Dendritic cell treated with granulocyte-macrophage colony-stimulating factor and Interleukin-4, amounts not matched to agents 40 ng/mL and 50 ng/mL, for 4 days (primary cell): Measurements from ENCODE around the gene GLYR1.
"Not testable (repeated sequence)": the region's sequence is repeated elsewhere in the genome, so short reads cannot be mapped to it uniquely, and the experiment has no call there.

Experiments
- H3K27ac Mint-ChIP-seq: one replicate; pipeline ENCODE4 v1.8.0; 2022; ENCODE audit warnings: mild to moderate bottlenecking, mixed read lengths
- H3K27me3 Mint-ChIP-seq: one replicate; pipeline ENCODE4 v1.8.0; 2022; ENCODE audit warnings: mild to moderate bottlenecking, mixed read lengths
- H3K36me3 Mint-ChIP-seq: one replicate; pipeline ENCODE4 v1.8.0; 2022; ENCODE audit warnings: low read depth, mixed read lengths
- H3K4me1 Mint-ChIP-seq: one replicate; pipeline ENCODE4 v1.8.0; 2022; ENCODE audit warnings: low read depth, mixed read lengths
- H3K4me3 Mint-ChIP-seq: one replicate; pipeline ENCODE4 v1.8.0; 2022; ENCODE audit warnings: mild to moderate bottlenecking, moderate library complexity, mixed read lengths
- H3K9me3 Mint-ChIP-seq: one replicate; pipeline ENCODE4 v1.8.0; 2022; ENCODE audit warnings: mixed read lengths
- intact Hi-C: fragments of 100-400 bp; cut with micrococcal nuclease; formaldehyde crosslinking; loops from one replicate; pipeline ENCODE4 v1.15.0; 2022

The GLYR1 gene

DNA sequence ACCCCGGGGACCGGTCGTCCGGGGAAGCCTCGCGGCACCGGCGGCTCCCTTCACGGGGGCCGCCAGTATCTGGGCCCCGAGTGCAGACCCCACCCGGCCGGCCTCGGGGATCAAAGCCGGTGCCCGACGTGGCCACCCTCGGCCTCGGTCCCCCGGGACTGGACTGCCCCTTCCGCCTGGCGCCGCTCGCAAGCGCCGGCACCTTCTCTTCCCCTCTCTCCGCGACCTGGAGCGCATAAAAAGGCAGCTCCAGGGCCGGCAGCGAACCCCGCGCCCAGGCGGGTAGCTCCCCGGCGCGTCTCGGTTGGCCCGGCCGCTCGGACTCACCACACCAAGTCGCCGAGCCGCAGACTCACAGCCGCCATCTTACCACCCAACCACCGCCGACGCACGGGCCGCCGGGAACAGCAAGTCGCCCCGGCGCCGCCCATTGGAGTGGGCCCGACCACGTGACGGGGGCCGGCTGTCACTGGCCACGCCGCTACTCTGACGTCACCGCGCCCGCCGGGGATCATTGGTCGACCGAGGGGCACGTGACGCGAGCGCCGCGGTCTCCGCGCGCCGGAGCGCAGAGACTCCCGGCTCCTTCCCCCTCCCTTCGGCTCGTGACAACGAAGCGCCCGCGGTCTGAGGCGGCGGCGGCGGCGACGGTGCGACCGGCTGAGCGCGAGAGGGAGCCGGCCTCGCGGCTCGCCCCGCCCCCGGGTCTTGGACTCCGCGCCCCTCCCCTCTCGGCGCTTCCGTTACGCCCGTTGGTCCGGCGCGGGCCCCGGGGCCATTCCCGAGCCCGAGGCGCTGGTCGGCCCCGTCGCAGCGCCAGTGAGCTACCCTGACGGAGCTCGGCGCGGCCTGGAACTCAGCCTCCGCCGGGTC, at the start of gene GLYR1, which contains the start of gene UBN1:
Gene GLYR1 (minus strand): TSS at position 388 of the 873 bp plus-strand sequence. CDS start 23 bp downstream, at position 365.
Gene UBN1 (plus strand): TSS at position 581 of the 873 bp plus-strand sequence. CDS start 5,437 bp downstream, outside the sequence.
- intact Hi-C loops, result loop anchor here (1.0 to 10.0 kb wide), 4 partner anchors 45 to 228 kb away; partner anchors contain the start of genes ALG1, ROGDI and ZNF500
- Mint-ChIP-seq H3K27me3 (no peaks in the 10 kb centered on the region), H3K4me1 (peaks cover 45% of the 10 kb centered on the region), H3K27ac (peak within 1 kb of the TSS; percentile 95), H3K4me3 (peak within 1 kb of the TSS; percentile 99), H3K9me3 (no peaks in the 10 kb centered on the region), H3K36me3 (peaks cover 60% of the 10 kb centered on the region)

DNA sequence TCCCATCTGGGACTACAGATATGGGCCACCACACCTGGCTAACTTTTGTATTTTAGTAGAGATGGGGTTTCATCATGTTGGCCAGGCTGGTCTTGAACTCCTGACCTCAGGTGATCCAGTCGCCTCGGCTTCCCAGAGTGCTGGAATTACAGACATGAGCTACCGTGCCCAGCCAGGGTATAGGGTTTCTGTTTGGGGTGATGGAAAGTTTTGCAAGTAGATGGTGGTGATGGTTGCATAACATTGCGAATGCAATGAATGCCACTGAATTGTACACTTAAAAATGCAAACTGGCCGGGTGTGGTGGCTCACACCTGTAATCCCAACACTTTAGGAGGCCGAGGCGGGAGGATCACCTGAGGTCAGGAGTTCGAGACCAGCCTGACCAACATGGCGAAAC, 49.7 kb upstream of the GLYR1 start:
- H3K36me3 Mint-ChIP-seq, H3K4me3 Mint-ChIP-seq, H3K27me3 Mint-ChIP-seq, H3K27ac Mint-ChIP-seq, H3K4me1 Mint-ChIP-seq, intact Hi-C loops, H3K9me3 Mint-ChIP-seq: not testable (repeated sequence)

DNA sequence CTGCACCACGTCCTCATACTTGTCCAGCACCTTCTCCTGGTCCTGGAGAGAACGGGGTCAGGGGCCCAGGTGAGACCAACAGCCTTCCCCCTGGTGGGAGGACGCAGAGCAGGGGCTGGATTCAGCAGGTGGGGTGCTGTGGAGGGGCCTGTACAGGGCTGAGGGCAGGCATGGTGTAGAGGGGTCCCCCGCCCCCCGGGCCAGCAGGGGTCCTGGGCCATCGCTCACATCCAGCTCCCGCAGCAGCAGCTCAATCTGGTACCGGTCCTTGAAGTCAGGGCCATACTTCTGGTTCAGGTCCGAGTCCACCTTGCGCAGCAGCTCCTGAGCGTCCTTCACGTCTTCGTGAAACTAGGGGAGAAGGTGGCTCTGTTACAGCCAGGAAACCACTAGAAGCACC, 48.3 kb upstream of the GLYR1 start:
- no peaks in the 10 kb centered on the region for H3K9me3 Mint-ChIP-seq
- peaks cover 5% of the 10 kb centered on the region for H3K36me3 Mint-ChIP-seq
- peaks cover 9% of the 10 kb centered on the region for H3K4me1 Mint-ChIP-seq
- H3K4me3 Mint-ChIP-seq, result no peak overlapping the region
- H3K27me3 Mint-ChIP-seq, result peaks cover 3% of the 10 kb centered on the region
- H3K27ac Mint-ChIP-seq, result no peak overlapping the region
- intact Hi-C loops, result no loop called here

DNA sequence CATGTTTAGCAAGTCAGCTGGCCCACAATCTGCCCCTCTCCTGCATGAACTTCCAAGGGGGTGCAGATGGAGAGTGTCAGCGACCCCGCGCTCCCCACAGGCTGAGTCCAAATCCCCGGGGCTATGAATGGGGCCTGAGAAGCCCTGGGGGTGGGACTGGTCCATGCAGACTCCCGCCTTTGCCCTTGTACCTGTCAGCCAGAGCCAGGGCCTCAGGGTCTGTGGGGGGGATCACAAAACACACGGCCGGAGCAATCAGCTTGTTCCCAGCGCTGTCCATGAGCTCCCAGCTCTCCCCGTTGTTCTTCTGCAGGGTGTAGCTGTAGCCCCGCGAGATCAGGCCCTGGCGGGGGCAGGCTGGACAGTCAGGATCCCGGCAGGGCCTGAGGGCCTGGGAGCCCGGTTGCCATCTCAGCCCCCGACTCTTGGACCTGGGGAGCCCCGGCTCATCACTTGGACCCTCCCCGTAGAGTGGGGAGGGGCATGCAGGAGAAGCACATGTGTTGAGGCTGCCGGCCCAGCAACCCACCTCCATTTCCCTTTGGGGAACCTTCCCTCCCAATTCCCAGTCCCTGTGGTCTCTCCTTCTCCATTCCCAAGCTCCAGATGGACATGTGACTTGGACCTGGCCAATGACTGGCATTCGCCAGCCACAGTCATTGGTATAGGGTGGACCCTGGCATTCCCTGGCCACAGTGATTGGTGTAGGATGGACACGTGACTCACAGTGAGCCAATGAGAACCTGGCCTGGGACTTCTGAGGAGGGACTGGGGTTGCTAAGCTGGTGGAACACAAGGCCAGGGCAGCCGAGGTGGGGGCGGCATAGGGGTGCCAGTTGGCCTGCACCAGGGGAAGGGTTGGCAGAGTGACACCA, 47.4 kb upstream of the GLYR1 start:
- Mint-ChIP-seq H3K9me3 (no peaks in the 10 kb centered on the region), H3K4me1 (peaks cover 9% of the 10 kb centered on the region), H3K27ac (no peak overlapping the region), H3K36me3 (peaks cover 13% of the 10 kb centered on the region), H3K4me3 (no peak overlapping the region), H3K27me3 (peaks cover 3% of the 10 kb centered on the region)
- intact Hi-C loops, result no loop called here

DNA sequence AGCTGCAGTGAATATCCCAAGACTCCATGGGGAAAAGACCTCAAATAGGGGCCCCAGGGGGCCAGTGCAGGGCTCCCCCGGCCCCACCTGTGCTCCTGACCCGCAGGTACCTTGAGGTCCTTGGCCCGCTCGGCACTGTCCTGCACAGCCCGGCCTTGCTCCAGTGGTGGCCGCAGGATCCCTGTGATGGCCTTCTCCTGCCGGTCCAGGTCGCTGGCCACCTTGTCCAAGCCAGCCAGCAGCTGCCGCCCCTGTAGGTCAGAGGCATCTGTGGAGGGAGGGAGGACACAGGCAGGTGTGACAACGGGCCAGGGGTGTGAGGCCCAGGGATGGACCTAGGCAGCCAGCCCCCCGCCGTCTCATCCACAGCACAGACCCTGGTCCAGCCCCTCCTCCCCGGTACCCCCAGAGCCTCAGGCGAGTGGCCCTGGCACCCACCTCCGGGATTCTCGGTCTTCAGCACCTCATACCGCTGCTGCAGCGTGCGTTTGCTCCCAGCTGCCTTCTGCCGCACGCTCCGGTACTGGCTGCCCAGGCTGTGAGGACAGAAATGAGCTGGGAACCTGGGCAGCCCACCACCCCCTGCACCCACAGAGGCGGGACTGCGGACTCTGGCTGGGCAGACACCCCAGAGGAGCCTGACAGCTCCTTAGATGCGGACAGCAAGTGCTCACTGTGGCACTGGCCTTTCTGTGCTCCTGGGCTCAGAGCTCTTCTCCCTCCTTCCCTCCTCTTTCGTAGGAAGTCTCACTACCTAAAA, 46.2 kb upstream of the GLYR1 start:
- H3K4me1 Mint-ChIP-seq, result peaks cover 9% of the 10 kb centered on the region
- no peak overlapping the region for H3K4me3 Mint-ChIP-seq
- H3K36me3 Mint-ChIP-seq, result peaks cover 19% of the 10 kb centered on the region
- no peaks in the 10 kb centered on the region for H3K9me3 Mint-ChIP-seq
- no peak overlapping the region for H3K27ac Mint-ChIP-seq
- intact Hi-C loops, result no loop called here
- H3K27me3 Mint-ChIP-seq, result peaks cover 3% of the 10 kb centered on the region

DNA sequence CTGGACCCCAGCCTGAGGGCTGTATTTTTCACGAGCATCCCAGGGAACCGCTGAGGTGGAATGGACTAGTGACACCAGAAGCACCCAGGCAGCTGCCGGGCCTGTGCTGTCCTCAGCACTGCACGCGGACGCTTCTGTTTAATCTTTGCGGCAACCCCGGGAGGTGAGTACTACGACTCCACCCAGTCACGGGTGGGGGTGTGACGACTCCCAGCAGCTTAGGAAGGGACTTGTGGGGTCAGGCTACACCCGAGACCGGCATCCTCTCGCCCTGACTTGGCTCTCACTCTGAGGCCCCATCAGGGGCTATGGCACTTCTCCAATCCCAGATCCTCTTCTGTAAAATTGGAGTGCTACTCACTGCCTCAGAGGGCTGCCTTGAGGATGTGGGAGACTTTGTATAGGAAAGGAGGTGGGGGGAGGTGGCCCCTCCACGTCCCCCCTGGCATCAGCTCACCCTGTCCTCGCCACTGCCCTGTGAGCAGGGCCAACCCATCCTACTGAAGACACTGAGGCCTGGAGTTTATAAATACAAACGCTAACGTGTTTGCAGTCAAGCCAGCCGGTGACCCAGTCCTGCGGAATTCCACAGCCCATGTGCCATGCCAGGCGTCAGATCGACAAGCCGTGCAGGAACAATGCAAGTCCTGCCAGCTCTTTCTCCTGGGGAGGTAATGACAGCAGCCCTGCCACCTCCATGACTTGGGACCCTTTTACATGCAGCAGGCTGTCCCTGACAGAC, 45.4 kb upstream of the GLYR1 start:
- intact Hi-C loops, result no loop called here
- Mint-ChIP-seq H3K9me3 (no peaks in the 10 kb centered on the region), H3K27ac (no peak overlapping the region), H3K36me3 (peaks cover 26% of the 10 kb centered on the region), H3K4me3 (no peak overlapping the region), H3K27me3 (peaks cover 3% of the 10 kb centered on the region), H3K4me1 (peaks cover 9% of the 10 kb centered on the region)

DNA sequence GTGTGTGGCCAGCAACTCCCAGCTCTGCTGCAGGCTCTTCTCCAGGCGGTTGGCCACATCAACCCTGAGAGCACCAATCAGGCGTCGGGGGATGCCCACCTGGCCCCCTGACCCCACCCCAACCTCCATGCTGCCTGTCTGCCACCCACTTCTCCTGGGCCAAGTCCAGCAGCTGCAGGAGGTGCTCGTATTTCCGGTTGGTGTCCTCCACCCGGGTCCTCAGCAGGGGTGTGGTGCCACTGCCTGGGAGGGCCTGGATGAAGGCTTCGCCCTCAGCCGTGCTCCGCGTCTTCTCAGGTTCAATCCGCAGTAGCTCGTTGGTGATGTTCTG, 44.8 kb upstream of the GLYR1 start:
- intact Hi-C loops, result no loop called here
- no peaks in the 10 kb centered on the region for H3K9me3 Mint-ChIP-seq
- no peak overlapping the region for H3K4me3 Mint-ChIP-seq
- H3K27me3 Mint-ChIP-seq, result peaks cover 3% of the 10 kb centered on the region
- peaks cover 9% of the 10 kb centered on the region for H3K4me1 Mint-ChIP-seq
- peaks cover 33% of the 10 kb centered on the region for H3K36me3 Mint-ChIP-seq
- H3K27ac Mint-ChIP-seq, result no peak overlapping the region

DNA sequence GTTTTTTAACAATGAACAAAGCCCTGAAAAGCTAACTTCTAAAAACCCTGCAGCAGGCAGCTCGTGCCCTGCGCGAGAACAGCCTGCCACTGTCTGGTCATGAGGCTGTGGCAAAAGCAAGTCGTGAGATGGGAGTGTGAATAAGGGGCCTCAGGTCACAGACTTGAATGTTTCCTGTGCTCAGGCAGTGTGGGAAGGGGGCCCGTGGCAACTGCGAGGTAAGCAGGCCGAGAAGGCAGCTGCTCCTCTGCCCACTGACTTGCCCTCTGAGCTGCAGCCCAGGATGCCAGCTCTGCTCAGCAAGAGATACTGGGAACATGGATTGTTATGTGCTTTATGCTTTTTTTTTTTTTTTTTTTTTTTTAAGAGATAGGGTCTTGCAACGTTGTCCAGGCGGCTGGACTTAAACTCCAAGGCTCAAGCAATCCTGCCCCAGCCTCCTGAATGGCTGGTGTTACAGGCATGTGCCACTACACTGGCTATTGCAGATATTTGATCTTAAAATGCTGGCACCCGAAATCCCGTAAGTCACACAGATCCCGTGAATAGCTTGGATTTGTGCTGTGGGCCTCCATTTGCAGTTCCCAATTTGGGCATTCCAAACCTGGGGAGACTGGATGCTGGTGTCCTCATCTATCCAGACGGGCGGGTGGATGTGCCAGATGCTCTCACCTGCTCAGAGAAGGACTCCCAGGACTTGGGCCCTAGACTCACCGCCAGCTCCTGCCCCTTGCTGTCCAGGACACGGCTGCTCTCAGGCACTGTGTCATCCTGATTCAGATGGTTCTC, 44.2 kb upstream of the GLYR1 start:
- Mint-ChIP-seq H3K27me3 (peaks cover 3% of the 10 kb centered on the region), H3K4me3 (no peak overlapping the region), H3K36me3 (peaks cover 39% of the 10 kb centered on the region), H3K27ac (no peak overlapping the region), H3K9me3 (no peaks in the 10 kb centered on the region), H3K4me1 (peaks cover 9% of the 10 kb centered on the region)
- intact Hi-C loops, result no loop called here

DNA sequence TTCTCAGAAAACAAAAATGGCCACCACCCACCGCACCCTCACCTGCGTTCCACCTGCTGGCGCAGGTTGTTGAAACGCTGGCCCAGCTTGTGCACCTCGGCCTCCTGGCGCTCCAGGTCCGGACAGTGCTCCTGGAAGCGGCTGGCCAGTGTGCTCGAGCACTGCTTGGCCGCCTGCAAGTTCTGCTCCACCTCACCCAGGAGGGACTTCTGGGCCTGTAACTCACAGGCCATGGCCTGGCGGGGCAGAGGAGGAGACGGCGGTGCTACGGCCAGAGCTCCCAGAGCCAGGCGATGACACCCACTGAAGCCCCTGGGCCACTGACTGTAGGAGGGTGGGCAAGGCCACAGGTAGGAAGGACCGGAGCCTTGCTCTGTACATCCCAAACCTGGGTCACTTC, 43.6 kb upstream of the GLYR1 start:
- Mint-ChIP-seq H3K9me3 (no peaks in the 10 kb centered on the region), H3K27ac (no peak overlapping the region), H3K4me3 (no peak overlapping the region), H3K36me3 (peaks cover 45% of the 10 kb centered on the region), H3K4me1 (peaks cover 9% of the 10 kb centered on the region), H3K27me3 (peaks cover 1% of the 10 kb centered on the region)
- intact Hi-C loops, result no loop called here

DNA sequence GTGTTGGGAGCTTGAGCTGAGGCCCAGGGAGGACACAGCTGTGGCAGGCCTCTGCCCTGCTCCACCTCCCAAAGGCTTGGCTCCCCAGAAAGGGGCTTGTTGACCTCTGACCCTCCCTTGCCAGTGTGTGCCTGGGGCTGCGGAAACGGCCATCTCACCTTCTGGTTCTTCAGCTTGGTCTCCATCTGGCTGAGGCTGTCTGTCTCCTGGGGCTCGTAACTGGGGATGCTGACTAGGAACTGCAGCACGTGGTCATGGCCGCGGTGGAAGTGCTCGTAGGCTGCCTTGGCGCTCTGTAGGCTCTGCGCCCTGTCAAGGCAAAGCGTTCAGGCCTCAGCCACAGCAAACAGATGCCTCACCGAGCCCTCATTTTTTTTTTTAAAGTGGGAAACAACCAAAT, 42.9 kb upstream of the GLYR1 start:
- no peak overlapping the region for H3K27ac Mint-ChIP-seq

DNA sequence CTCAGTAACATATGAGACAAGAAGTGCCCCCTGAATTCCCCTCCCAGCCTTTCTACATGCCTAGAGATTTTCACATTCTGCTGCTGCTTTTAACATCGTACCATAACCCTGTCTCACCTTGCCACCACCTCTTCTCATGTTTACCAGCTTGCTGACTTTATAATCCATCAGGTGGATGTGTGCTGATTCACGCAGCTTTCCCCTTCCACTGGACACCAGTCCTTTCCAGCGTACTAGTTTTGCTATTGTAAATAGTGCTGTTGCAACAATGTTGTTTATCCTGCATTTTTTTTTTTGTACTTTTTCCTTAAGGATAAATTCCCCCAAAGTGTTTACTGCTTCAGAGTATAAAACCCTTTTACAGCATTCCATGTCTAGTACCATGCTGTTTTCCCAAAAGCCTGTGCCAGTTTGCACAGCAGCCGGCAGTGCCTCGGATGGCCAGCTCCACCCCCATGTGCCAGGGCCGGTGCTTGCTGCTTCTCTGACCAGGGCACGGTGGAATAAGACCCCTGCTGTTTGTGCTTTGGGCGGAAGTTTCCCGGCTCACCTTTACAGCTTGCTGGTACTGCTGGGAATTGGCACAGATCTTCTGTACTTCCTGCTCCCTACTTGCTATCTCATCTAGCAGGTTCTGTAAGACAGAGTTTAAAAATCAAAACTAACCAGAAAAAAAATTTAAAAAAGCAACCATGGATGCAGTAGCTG, 41.5 kb upstream of the GLYR1 start:
- peaks cover 66% of the 10 kb centered on the region for H3K36me3 Mint-ChIP-seq
- no peak overlapping the region for H3K4me3 Mint-ChIP-seq
- H3K27me3 Mint-ChIP-seq, result no peaks in the 10 kb centered on the region
- H3K9me3 Mint-ChIP-seq, result no peaks in the 10 kb centered on the region
- H3K4me1 Mint-ChIP-seq, result peaks cover 9% of the 10 kb centered on the region
- no peak overlapping the region for H3K27ac Mint-ChIP-seq
- intact Hi-C loops, result no loop called here

More for the DNA sequence above, 42.9 kb upstream of the GLYR1 start:
- H3K9me3 Mint-ChIP-seq, result no peaks in the 10 kb centered on the region
- no peak overlapping the region for H3K4me3 Mint-ChIP-seq
- H3K36me3 Mint-ChIP-seq, result peaks cover 51% of the 10 kb centered on the region
- intact Hi-C loops, result no loop called here
- H3K4me1 Mint-ChIP-seq, result peaks cover 9% of the 10 kb centered on the region
- H3K27me3 Mint-ChIP-seq, result no peaks in the 10 kb centered on the region

DNA sequence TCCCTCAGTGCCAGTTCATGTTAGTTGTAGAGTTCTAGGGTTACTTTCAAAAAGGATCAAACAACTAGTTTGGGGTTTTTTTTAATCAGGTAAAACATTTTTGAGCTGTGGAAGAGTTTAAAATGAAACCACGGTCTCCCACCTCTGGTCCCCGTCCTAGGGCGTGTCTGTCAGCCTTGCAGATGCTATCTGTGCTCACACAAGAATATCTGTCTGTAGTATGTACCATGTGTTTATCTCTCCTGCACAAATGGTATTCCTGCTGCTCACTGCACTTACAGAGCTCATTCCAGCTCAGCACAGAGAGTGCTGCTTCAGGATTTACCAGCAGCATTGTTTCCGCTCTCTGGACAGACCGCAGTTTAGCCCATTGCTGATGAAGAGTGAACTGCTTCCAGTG, 39.1 kb upstream of the GLYR1 start:
- Mint-ChIP-seq H3K4me1 (no peaks in the 10 kb centered on the region), H3K4me3 (no peak overlapping the region), H3K27ac (no peak overlapping the region), H3K9me3 (no peaks in the 10 kb centered on the region), H3K36me3 (peaks cover 90% of the 10 kb centered on the region), H3K27me3 (no peaks in the 10 kb centered on the region)
- intact Hi-C loops, result no loop called here
